Measurements from ENCODE around the gene COX7C. TPM values are rescaled to one million over a fixed set of nuclear protein-coding genes. Genes with fewer than 3 reads are reported as not detected.

The COX7C gene
- total and polyA plus RNA-seq, 9 of the 15 experiments (the other 6 are each of a cell fraction or from before 2014, with no cell fraction given): 576 to 1,783 (median 996) TPM

GRCh38 chr5:86617756-86618576 is at the start of gene COX7C (continued):
- TF ChIP-seq TAL1 (IDR thresholded peaks at IDR 0.05) (no peak), PHB (CRISPR knock-in tag; IDR thresholded peaks at IDR 0.05) (no peak), NCOA2 (IDR thresholded peaks at IDR 0.05; ENCODE audit: partially characterized antibody in 2 of 2) (no peak), BRD9 (IDR thresholded peaks at IDR 0.05; ENCODE audit: low read depth, partially characterized antibody) (peak; percentile 72), MCM3 (IDR thresholded peaks at IDR 0.05) (no peak), HNRNPL (IDR thresholded peaks at IDR 0.05; ENCODE audit: low read depth, low read length) (no peak), POLR2G (IDR thresholded peaks at IDR 0.05; ENCODE audit: low read depth, low read length) (peak; percentile 75), SMARCC2 (IDR thresholded peaks at IDR 0.05; ENCODE audit: low read depth) (no peak), ZC3H8 (IDR thresholded peaks at IDR 0.05) (no peak), EP300 (IDR thresholded peaks at IDR 0.05; ENCODE audit: low read length) (peak; percentile 52), BMI1 (IDR thresholded peaks at IDR 0.05; ENCODE audit: low read length) (no peak), TOE1 (IDR thresholded peaks at IDR 0.05; ENCODE audit: borderline replicate concordance) (no peak), TOE1 (CRISPR knock-in tag; IDR thresholded peaks at IDR 0.05; ENCODE audit: borderline replicate concordance, low read depth) (no peak), GTF2E2 (tag; IDR thresholded peaks at IDR 0.05) (peak; percentile 87), ZNF589 (CRISPR knock-in tag; IDR thresholded peaks at IDR 0.05; ENCODE audit: low read depth) (no peak; the same call in 1 of the 2 replicates), ZNF551 (CRISPR knock-in tag; IDR thresholded peaks at IDR 0.05) (no peak), ZNF695 (CRISPR knock-in tag; IDR thresholded peaks at IDR 0.05) (no peak), CTBP1 (IDR thresholded peaks at IDR 0.05; ENCODE audit: borderline replicate concordance) (peak; percentile 67), TFAP4 (CRISPR knock-in tag; IDR thresholded peaks at IDR 0.05; ENCODE audit: borderline replicate concordance) (peak; percentile 47; the same call in 1 of the 2 replicates), ZNF518B (CRISPR knock-in tag; IDR thresholded peaks at IDR 0.05) (no peak), MEF2D (tag; conservative IDR thresholded peaks at IDR 0.05; ENCODE audit: low read depth) (no peak), ZFPM2 (CRISPR knock-in tag; IDR thresholded peaks at IDR 0.05) (no peak), ZNF655 (CRISPR knock-in tag; IDR thresholded peaks at IDR 0.05) (no peak), MBD2 (IDR thresholded peaks at IDR 0.05; ENCODE audit: borderline replicate concordance, low read depth) (peak; percentile 93), RFX5 (IDR thresholded peaks at IDR 0.05; ENCODE audit: low read depth, low read length) (no peak)
